ENCODE data around the gene LY6G6C. TPM values are rescaled to one million over a fixed set of nuclear protein-coding genes. Genes with fewer than 3 reads are reported as not detected.

LY6G6C gene
- total and polyA plus RNA-seq, 10 of the 15 experiments (the other 5 are each of a cell fraction or from before 2014, with no cell fraction given): not detected

DNA sequence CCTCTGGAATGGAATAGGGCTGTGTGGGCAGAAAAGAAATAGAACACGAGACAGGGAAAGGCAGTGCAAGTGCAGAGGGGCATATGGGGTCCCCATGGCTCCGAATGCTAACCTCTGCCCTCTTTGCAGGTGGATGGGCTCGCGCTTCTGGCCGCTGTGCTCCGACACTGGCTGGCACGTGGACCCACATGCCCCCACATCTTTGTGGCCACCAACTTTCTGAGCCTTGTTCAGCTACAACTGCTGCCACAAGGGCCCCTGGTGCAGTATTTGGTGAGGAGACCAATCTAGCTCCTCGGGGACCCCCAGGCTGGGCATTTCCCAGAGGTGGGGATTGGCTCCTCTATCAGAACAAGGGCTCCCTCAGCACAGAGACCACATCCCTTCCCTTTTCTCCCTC, 39.8 kb upstream of the LY6G6C start:
- BruUV-seq (replicated peaks): no TSS peak

More for the DNA sequence above, 39.8 kb upstream of the LY6G6C start:
- DNase-seq (ENCODE audit: low read depth, low spot score): no peak
- Histone ChIP-seq H2AFZ (ENCODE audit: control insufficient read depth, low read depth, low read length) (no peak overlapping the region), H3K27me3 (replicated peaks in 1 of 2; ENCODE audit: control insufficient read depth in 2 of 2, insufficient read depth in 2 of 2, low read length in 1 of 2) (no peaks in the 10 kb centered on the region), H3K4me1 (ENCODE audit: control insufficient read depth, insufficient read depth, low read length) (no peaks in the 10 kb centered on the region), H3K79me2 (ENCODE audit: control insufficient read depth, insufficient read depth, low read length) (no peaks in the 10 kb centered on the region), H3K4me2 (ENCODE audit: control insufficient read depth, insufficient read depth) (no peak overlapping the region), H3K9me3 (replicated peaks; ENCODE audit: control insufficient read depth, insufficient read depth, low read length) (no peaks in the 10 kb centered on the region), H4K20me1 (ENCODE audit: control insufficient read depth, insufficient read depth) (no peaks in the 10 kb centered on the region), H3K9ac (ENCODE audit: control insufficient read depth, insufficient read depth, low read length) (no peak overlapping the region), H3K27ac (ENCODE audit: control insufficient read depth, insufficient read depth) (no peak overlapping the region), H3K4me3 (no peak overlapping the region), H3K36me3 (ENCODE audit: control insufficient read depth in 2 of 2, insufficient read depth in 2 of 2, low read length in 1 of 2) (no peaks in the 10 kb centered on the region; a peak in 2 of 4 replicates)
- intact Hi-C loops (cut with micrococcal nuclease; ENCODE audit: unreplicated experiment): no loop called here
- 90% methylated on average over 8 of the region's 8 CpGs for WGBS (ENCODE audit: insufficient coverage, insufficient replicate concordance, low lambda C conversion rate, missing lambda C conversion rate)
- FAIRE-seq: no peak
- ChIA-PET RAD21 (ENCODE audit: unreplicated experiment) (interaction anchor here (0.6 kb wide), 1 partner anchor 8 kb away, joined by 3 read pairs; no protein-coding TSS in a partner anchor), POLR2A (interaction anchor here (0.5 kb wide), 1 partner anchor 78 kb away, joined by 9 read pairs; no protein-coding TSS in a partner anchor), CTCF (no interaction called here), SMC1A (ENCODE audit: uncharacterized antibody, unreplicated experiment) (interaction anchor here (1.1 kb wide), 1 partner anchor 32 kb away, joined by 3 read pairs; the partner anchor contains the start of gene DDAH2)
- TF ChIP-seq, protein P1, sequence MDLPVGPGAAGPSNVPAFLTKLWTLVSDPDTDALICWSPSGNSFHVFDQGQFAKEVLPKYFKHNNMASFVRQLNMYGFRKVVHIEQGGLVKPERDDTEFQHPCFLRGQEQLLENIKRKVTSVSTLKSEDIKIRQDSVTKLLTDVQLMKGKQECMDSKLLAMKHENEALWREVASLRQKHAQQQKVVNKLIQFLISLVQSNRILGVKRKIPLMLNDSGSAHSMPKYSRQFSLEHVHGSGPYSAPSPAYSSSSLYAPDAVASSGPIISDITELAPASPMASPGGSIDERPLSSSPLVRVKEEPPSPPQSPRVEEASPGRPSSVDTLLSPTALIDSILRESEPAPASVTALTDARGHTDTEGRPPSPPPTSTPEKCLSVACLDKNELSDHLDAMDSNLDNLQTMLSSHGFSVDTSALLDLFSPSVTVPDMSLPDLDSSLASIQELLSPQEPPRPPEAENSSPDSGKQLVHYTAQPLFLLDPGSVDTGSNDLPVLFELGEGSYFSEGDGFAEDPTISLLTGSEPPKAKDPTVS (IDR thresholded peaks at IDR 0.05; ENCODE audit: low read depth, low read length): no peak
- TF ChIP-seq, protein P2, sequence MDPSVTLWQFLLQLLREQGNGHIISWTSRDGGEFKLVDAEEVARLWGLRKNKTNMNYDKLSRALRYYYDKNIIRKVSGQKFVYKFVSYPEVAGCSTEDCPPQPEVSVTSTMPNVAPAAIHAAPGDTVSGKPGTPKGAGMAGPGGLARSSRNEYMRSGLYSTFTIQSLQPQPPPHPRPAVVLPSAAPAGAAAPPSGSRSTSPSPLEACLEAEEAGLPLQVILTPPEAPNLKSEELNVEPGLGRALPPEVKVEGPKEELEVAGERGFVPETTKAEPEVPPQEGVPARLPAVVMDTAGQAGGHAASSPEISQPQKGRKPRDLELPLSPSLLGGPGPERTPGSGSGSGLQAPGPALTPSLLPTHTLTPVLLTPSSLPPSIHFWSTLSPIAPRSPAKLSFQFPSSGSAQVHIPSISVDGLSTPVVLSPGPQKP (IDR thresholded peaks at IDR 0.05; ENCODE audit: low read depth, low read length): no peak
- TF ChIP-seq HCFC1 (IDR thresholded peaks at IDR 0.05; ENCODE audit: low read length) (no peak), RCOR1 (conservative IDR thresholded peaks at IDR 0.05; ENCODE audit: low read depth, low read length) (no peak)
- in situ Hi-C loops (cut with MboI): no loop called here
- ATAC-seq: no peak

Data from GM12878 (cell line).